ENCODE data around the gene NR2F2.

DNA sequence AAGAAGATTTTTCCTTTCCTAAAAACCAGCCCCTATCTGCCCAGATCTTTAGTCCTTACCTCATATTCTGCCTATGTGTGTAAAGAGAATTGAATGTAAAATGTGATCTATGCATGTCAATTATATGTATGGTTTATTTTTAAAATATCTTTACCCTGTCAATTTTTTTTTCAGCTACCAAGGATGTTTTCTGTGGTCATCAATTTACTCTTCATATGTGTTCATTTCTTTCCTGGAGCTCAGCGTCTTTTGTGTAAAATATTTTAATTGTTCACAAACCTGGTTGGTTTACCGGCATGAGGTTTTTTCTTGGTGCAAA, 1.7 kb upstream of the NR2F2 start:
- TF ChIP-seq CTCF (IDR thresholded peaks at IDR 0.05) (no peak), EZH2 (IDR thresholded peaks at IDR 0.05; ENCODE audit: borderline replicate concordance, insufficient read depth, low read depth, low read length, poor library complexity, severe bottlenecking) (no peak)
